Omental fat pad (tissue), 4 donors: ENCODE data around the gene RABL6. TPM values are rescaled to one million over a fixed set of nuclear protein-coding genes. Genes with fewer than 3 reads are reported as not detected.
"Not testable (repeated sequence)": the region's sequence is repeated elsewhere in the genome, so short reads cannot be mapped to it uniquely, and the experiment has no call there.

Experiments used
- ATAC-seq: fragments of 150-250 bp; one replicate; pipeline ENCODE4 v1.9.1; 2016; ENCODE audit warnings: mild to moderate bottlenecking, moderate library complexity; ENCODE audit not compliant: low FRiP score
- DNase-seq: peaks from one replicate; pipeline ENCODE4 v3.0.0-alpha.2; 2019; ENCODE audit warnings: low spot score
- total RNA-seq, 4 donors: library from RNA; depleted of rRNA; stranded (reverse); fragments of >200 nt; gene quantifications; one replicate each; pipeline ENCODE4 v1.1.0, GENCODE V29; 2016
- TF ChIP-seq, protein P1 (sequence below), 3 donors: fragments of 450-650 bp; IDR thresholded peaks; one replicate each; pipeline ENCODE4 v1.5.1; 2016 to 2017; ENCODE audit warnings: antibody characterized with exemption in 3 of 3, mild to moderate bottlenecking in 3 of 3, moderate library complexity in 2 of 3

RABL6 gene
- total RNA-seq, 4 donors from 2014 or later, result 33.7 to 46.9 (median 44.9) TPM

DNA sequence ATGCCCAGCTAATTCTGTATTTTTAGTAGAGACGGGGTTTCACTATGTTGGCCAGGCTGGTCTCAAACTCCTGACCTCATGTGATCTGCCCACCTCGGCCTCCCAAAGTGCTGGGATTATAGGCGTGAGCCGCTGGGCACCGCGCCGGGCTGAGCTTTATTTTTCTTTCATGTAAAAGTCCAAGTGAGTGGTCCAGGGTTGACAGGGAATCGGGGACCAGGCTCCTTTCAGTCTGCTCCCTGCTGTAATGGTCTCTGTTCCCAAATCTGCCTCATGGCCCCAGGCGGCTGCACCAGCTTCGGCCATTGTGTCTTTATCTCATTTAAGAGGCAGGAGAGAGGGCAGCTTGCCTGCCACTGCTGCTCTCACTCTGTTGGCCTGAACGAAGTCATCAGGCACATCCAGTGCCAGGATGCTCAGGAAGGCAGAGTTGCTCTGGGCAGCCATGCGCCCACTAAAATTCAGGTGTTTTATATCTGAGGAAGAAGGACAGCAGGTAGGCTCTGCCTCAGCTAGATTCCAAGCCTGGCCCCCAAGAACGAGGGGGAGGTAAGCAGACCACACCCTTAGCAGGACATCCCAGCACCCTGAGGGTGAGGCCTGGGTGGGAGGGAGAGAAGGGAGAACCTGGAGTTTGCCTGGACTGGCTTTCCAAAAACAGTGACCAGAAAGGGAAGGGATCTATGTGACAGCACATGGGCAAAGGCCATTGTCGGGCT, 13.3 kb upstream of the RABL6 start:
- TF ChIP-seq, protein P1, sequence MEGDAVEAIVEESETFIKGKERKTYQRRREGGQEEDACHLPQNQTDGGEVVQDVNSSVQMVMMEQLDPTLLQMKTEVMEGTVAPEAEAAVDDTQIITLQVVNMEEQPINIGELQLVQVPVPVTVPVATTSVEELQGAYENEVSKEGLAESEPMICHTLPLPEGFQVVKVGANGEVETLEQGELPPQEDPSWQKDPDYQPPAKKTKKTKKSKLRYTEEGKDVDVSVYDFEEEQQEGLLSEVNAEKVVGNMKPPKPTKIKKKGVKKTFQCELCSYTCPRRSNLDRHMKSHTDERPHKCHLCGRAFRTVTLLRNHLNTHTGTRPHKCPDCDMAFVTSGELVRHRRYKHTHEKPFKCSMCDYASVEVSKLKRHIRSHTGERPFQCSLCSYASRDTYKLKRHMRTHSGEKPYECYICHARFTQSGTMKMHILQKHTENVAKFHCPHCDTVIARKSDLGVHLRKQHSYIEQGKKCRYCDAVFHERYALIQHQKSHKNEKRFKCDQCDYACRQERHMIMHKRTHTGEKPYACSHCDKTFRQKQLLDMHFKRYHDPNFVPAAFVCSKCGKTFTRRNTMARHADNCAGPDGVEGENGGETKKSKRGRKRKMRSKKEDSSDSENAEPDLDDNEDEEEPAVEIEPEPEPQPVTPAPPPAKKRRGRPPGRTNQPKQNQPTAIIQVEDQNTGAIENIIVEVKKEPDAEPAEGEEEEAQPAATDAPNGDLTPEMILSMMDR (IDR thresholded peaks at IDR 0.05), result no peak
- DNase-seq (no peak), ATAC-seq (no peak)

DNA sequence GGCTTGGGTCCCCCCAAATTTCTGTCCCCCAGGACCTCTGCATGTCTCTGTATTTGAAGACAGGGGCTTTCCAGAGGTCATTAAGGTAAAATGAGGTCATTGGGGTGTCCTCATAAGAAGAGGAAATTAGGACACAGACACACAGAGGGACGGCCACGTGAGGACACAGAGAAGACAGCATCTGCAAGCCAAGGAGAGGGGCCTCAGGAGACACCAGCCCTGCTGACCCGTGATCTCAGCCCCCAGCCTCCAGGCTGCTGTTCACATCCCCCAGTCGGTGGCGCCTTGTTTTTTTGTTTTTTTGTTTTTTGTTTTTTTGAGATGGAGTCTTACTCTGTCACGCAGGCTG, 12.8 kb upstream of the RABL6 start:
- no peak for ATAC-seq
- TF ChIP-seq, protein P1 (IDR thresholded peaks at IDR 0.05), result no peak
- DNase-seq, result no peak

DNA sequence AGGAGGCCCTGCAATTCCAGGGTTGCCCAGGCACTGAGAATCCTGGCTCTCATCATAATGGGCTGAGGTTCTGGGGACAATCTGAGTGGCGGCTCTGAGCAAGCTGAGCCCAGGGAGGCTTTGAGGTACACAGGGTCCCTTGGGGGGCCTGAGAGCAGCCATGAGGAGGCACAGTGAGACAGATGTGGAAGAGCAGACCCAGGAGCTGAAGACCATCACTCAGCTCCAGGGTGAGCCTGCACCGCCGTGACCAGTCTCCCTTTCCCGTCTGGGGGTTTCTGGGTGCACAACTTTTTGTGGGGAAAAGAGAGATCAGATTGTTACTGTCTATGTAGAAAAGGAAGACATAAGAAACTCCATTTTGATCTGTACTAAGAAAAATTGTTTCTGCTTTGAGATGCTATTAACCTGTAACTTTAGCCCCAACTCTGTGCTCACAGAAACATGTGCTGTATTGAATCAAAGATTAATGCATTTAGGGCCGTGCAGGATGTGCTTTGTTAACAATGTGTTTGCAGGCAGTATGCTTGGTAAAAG, 11.4 kb upstream of the RABL6 start, which contains the start of gene CCDC183:
CCDC183 (plus strand) TSS at position 101 of the 537 bp plus-strand sequence; CDS start at position 161, 60 bp downstream.
- DNase-seq, result no peak
- ATAC-seq, result no peak
- TF ChIP-seq, protein P1 (IDR thresholded peaks at IDR 0.05), result no peak

DNA sequence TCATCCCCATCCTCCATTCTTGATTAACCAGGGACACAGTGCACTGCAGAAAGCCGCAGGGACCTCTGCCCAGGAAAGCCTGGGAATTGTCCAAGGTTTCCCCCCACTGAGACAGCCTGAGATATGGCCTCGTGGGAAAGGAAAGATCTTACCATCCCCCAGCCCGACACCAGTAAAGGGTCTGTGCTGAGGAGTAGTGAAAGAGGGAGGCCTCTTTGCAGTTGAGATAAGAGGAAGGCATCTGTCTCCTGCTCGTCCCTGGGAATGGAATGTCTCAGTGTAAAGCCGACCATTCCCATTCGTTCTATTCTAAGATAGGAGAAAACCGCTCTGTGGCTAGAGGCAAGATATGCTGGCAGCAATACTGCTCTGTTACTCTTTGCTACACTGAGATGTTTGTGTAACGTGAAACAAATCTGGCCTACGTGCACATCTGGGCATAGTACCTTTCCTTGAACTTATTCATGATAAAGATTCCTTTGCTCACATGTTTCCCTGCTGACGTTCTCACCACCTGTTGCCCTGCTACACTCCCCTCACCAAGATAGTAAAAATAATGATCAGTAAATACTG, 10.9 kb upstream of the RABL6 start:
- DNase-seq, ATAC-seq: not testable (repeated sequence)

DNA sequence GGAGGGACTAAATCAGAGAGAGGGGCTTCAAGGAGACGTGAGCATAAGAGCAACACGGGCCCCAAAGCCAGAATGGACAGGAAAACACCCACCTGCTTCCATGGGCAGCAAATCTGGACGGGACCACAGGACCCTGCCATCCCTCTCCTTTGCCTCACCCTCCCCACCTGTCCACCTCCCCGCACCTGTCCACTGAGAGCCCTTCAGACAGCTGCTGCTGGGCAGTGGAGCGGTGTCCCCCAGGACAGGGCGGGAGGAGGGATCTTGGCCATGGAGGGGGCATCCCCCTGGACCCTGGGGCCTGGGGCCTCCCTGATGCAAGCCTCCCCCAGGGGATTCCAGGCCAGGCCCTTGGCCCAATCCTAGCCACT, 9.1 kb upstream of the RABL6 start:
- ATAC-seq (no peak), DNase-seq (no peak)
- TF ChIP-seq, protein P1 (IDR thresholded peaks at IDR 0.05), result no peak

DNA sequence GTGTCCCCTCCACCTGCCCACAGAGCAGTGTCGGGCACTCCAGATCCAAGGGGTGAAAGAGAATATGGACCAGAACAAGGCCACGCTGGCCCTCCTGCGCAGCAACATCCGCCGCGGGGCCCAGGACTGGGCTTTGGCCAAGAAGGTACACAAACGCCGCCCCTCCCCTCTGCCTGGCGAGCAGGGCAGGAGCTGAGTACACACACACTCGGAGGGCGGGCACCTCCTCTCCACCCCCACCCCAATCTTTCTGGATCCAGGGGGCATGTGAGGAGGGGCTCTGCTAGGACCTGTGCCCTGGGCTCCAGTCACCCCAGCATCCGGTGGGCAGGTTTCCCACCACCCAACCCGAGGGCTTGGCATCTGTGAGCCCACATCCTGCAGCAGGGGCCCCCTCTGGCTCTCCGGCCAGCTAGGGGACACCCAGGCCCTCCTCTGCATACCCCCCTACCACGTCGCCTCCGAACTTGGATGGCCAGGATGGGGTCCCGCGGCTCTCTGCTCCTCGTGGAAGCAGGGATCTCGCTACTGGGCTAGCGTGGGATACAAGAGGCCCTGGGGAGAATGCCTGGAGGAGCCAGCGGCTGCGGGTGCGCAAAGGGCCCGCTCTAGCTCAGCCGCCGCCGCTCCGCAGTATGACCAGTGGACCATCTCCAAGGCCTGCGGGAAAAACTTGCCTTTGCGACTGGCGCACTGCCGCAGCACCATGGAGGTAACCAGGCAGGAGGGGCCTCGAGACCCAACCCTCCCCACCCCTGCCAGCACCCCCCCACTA, 8.5 kb upstream of the RABL6 start:
- TF ChIP-seq, protein P1 (IDR thresholded peaks at IDR 0.05), result no peak
- DNase-seq, result no peak
- no peak for ATAC-seq
